Activated CD4-positive, alpha-beta T cell treated with anti-CD3 and anti-CD28 coated beads, Interleukin-2, Interleukin-4, amounts not matched to agents 100 ng/mL and 50 ng/mL, durations not matched to agents 16 hours and 8 hours (primary cell): ENCODE results near the gene MICAL3.

ENCODE experiments used
- DNase-seq: peaks from one replicate; pipeline ENCODE4 v3.0.0-alpha.2; 2020; ENCODE audit warnings: low spot score

MICAL3 gene

GRCh38 chr22:17911887-17912286 is 112.5 kb downstream of the MICAL3 start:
- DNase-seq, result no peak

DNA sequence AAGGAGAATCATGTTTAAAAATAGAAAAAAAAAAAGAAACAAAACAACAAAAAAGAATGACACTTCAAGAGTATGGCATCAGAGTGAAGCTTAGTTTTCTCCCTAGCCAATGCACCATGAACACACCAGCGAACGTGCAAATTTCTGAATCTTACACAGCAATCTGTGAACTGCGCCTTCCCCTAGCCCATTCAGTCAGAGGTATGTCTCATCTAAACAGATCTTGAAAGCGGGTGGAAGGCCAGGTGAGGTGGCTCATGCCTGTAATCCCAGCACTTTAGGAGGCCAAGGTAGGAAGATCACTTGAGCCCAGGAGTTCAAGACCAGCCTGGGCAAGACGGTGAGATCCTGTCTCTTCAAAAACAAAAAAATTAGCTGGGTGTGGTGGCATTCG is 113.1 kb downstream of the MICAL3 start:
- DNase-seq, result no peak

DNA sequence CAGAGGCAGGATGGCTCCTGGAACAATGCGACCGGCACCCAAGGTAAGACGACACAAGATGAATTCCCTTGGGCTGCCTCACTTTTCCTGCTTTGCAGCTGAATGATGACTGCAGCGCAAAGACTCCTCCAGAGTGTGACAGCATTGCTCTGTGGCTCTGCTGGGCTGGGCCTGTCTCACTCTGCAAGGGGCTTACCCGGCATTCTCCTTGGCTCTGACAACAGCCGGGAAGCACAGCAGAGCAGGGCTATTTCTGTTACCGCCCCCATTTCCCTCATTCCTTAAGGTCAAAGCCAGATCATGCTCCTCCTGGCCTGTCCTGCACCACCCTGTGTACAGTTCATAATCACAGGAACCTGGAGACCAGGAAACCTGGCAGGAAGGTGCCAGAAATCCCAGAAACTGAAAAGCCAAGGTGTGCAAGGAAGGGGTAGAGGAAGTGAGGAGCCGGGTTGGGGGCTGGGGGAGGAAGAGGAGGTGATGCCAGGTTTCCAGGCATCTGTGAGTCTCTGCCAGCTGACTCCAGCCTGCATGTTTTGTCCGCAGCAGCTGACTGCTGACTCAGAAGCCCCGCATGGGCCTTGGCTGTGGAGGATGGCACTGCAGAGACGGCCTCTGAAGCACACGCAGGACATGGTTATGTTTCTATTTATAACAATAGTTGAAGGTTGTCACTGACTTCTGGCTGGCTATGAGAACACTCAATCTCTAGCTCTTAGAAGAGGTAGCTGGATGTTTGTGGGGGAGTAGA is 113.6 kb downstream of the MICAL3 start:
- DNase-seq, result no peak

DNA sequence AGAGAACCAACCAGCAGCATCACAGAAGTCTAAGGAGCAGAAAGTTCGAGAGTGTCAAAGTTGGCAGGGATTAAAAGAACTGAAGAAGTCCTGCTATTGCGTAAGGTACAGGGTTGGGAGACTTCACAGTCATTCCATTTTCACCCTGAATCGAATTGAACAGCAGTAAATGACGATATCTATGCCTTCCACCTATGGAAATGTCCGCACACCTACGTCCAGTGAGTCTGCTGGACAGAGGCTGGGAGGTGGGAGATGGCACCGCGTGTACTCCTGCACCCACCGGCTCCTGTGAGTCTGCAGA is 116.7 kb downstream of the MICAL3 start:
- DNase-seq, result no peak

GRCh38 chr22:17906978-17907747 is 117.2 kb downstream of the MICAL3 start:
- no peak for DNase-seq

DNA sequence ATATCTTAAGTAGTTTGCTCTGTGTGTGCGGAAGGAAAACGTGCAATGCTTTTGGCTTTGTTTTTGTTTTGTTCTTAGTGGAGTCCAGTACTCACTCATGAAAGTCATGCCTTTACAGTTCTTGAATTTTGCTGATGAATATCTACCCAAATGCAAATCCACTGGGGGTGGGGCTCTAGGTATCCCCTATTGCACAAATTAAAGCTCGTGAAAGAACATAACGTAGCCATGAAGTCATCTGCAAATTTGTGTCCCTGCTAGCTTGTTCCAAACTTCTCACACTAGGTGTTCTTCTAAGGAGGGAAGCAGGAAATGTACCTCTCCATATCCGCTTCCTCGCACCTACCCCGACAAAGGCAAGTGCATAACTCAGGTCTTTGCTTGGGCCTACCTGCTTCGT is 118.9 kb downstream of the MICAL3 start:
- DNase-seq, result no peak

DNA sequence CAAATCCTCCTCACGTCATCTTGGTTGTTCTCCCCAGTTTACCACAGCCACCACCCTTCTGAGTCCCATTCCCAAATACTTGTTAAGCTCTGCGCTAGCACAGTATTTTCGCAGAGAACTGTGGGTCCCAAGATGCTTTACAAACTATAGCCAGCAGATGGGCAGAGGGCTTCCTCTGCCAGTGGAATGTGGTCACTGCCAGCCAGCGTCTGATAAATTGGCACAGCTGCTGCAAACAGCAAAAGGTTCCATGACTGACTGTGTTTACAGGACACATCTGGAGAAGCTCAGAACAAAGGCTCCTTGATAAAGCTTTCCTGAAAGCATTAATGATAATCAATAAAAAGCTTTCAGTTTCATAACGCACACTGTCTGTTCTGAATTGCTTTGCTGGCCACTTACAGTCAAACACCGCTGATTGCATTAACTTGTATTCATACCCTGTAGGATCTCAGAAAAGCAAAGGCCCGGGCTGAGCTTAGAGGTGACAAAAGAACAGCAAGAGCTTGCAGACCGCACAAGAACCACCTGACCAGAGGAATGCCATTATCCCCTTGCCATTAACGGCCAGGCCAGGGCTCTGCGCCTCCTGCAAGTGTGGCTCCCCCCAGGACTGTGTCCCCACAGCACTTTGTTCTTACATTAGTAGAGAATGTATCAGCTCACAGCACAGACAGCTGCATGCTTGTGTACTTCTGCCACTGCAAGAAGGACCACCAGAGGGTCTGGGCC is 120.6 kb downstream of the MICAL3 start:
- no peak for DNase-seq

GRCh38 chr22:17902960-17903359 is 121.4 kb downstream of the MICAL3 start:
- no peak for DNase-seq

DNA sequence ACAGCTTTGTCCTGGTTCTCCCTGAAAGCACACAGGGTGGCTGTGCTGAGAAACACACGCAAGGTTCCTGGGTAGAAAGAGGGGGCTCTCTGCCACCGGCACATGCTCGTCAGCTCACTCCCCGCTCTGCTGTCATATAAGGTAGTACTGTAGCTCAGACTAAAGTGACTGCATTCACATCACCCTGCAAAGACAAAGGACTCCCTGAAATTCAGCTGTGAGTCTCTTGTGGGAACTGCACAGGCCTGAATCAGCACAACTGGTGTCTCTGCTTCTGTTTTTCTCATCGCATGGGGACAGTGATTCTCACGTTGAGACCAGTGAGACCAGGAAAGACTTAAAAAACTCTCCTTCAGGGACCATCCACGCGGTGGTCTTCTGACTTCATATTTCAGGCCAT is 126.0 kb downstream of the MICAL3 start:
- no peak for DNase-seq

GRCh38 chr22:17897858-17898257 is 126.5 kb downstream of the MICAL3 start:
- DNase-seq, result no peak

DNA sequence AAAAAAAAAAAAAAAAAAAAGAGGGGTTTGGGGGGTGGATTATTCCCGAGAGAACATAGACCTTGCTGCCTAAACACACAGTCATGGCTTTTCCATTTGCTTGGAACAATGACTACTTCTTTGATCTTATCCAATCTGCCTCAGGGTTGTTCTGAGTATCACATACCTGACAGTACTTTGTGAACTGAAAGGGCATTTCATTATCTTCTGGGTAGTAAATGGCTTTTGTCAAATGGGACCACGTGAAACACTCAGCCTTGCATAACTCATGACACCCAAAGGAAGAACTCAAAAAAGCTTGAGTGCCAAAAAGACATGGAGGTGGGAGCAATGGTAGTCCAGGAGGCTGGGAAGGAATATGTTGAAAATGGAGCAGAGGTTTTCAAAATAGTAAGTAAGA is 126.9 kb downstream of the MICAL3 start:
- DNase-seq, result no peak

GRCh38 chr22:17896586-17896985 is 127.8 kb downstream of the MICAL3 start:
- no peak for DNase-seq

DNA sequence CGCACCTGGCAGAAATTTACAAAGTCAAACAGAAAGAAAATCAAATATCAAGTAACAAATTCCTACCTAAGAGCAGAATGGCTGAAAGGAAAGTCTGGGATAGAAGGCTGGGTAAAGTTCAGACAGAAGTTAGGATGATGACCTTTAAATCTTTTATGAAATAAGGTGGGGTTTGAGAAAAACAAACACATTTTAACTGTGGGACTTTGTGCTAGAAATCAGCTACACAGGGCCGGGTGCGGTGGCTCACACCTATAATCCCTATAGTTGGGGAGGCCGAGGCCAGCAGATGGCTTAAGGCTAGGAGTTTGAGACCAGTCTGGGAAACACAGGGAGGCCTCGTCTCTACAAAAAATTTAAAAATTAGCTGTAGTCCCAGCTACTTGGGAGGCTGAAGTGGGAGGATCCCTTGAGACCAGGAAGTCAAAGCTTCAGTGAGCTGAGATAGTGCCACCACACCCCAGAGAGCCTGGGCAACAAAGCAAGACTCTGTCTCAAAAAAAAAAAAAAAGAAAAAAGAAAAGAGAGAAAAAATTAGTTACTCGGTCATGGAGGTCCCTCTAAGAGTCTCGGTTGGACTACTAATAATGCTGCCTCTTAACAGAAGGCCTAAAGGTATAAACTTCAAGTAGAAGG is 130.3 kb downstream of the MICAL3 start:
- no peak for DNase-seq

DNA sequence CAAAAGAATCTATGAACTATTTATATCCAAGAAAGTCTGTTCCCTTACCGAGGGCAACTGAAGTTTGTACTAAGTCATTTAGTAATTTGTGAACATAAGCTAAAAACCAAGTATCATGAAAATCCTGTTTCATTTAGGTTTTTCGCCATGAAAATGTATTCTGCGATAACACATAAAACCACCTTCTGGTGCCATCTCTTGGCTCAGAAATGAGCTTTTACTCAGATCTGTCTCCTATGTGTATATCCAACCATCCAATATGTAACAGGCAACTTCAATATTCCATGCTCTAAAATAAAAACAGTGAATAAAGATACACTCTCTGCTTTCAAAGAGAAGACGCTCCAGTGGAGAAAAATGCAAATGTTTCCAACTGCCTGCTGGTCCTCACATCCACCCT is 132.0 kb downstream of the MICAL3 start:
- DNase-seq, result no peak

DNA sequence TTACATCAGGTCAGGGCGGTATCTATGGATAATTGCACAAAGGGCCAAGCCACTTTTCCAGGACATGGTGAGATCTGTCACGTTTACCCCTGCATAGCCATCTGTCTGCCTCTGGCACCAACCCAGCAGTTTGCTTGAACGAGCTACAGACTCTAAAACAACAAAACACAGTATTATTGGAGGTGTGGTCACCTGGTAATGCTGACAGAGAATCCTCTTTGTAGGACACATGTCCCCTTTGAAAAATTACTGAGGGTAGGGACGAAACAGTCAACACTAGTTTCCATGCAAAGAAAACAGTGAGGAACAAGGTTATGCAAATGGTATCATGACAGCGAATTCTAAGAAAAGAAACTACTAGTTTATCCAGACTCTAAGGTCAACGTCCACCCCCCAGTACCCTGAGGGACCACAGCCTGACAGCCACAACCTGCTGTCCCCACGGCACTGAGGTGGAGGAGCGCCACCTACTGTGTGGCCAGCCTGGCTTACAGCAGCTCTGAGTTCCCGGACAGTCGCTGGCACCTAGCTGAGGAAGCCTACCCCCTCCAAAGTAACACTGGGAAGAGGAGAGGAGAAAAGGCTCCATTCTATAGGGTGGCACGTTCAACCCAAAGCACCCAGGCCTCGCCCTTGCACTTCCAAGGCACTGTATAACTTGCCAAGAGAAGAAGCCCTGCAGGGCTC is 132.7 kb downstream of the MICAL3 start:
- DNase-seq, result no peak

DNA sequence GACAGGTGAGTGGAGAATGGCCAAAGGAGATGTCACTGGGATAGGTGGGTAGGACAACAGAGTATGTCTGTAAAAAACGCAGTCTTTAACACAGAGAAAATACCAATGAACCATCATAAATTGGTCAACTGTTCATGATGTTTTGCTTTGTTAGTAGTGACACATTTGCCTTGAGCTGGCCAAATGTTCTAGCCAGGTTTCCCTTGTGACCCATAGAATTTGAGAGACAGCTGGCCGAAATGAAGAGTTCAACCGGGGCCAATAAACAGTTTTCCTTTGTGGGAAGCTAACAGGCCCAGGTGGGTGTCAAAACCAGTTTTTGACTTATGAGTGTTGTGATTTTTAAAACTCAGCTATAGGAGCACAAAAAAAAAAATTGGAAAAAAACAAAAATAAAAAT is 133.5 kb downstream of the MICAL3 start:
- no peak for DNase-seq

GRCh38 chr22:17890245-17890671 is 134.1 kb downstream of the MICAL3 start:
- DNase-seq, result no peak

DNA sequence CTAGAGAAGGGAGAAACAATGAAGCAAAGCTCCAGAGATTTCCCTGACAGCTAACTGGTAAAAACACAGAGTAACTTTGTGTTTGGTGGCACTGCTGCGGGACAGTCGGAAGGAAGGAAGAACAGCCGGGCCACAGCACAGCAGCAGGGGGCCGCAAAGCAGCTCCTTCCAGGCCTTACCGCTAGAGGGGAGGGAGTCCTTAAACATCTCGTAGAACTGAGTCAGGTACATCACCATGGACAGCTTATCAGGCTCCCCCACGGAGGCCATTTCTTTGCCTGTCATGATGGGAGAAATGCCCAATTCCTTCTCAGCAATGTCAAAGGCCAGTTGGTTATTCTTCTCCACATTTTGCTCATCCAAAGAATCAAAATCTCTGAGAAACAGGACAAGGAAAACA is 135.5 kb downstream of the MICAL3 start:
- DNase-seq, result no peak

DNA sequence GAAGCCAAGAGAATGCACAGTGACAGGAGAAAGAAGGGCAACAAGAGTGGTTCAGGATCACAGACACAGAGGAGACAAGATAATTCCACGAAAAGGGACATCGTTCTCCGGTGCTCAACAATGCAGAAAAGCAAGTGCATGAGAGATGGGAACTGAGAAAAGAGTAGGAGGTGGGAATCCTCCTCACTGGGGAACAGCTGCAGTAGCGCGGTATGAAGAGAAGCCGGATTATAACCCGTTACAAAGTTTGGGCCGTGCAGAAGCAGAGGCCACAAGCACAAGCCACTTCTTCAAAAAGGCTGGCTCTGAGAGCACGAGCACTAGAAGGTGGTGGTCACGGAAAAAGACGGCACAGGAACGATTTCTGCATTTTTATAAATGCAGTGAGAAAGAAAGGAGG is 135.9 kb downstream of the MICAL3 start:
- DNase-seq, result no peak

DNA sequence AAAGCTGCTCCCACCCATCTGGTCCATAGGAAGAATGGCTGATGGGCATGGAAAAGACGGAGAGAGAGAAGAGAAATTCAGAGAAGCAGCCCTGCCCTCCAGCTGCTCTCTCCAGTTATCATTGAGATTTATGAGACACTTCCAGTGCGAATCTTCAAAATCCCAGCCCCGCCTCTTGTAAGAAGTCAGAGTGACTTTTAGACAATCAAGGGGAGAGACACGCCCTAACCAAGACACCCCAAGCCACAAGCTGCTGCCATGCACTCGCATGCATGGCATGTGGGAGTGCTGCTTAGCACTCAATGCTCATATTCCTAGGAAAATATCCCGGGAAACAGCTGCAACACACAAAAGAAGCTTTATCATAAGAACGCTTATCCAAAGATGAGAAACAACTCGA is 139.5 kb downstream of the MICAL3 start:
- no peak for DNase-seq

DNA sequence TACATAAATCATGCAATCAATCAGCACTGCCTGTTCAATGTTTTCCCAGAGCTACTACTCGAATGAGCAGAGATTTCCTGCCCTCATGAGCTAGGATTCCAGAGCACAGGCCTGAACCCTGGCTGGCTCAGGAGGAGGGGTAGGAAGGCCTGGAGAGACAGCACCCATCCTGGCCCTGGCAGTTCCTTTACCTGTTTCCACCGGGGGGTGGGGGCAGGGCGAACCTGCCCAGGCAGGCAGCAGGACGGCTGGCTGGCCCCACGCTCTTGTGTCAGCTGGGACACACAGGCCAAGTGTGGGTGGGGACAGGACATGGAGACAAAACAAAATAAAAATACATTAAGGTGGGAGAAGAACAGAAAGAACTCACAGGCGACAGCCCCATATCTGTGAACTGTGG is 140.3 kb downstream of the MICAL3 start:
- no peak for DNase-seq

DNA sequence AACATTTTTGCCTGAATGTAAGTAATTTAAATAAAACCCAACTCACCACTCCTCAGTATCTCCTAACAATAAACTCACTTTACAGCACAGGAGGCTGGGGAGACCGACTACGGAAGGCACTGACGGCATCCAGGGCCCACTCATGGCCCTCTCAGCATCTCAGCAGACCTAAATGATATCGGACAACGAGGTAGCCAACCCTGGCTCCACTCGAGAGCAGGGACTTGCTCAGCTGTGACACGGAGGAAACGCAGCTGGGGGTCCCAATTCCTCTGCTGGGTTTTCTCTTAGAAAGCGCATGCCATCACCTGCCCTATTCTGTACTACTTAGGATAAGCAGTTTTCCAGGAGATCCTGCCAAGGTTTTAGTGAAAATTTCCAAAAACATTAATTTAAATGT is 141.0 kb downstream of the MICAL3 start:
- no peak for DNase-seq
